Hematopoietic multipotent progenitor cell treated with erythropoietin and hydrocortisone succinate and interleukin-3 and kit ligand, for 15 days (in vitro differentiated cells): ENCODE results near the gene TEDC1.

Source experiments
- DNase-seq: peaks from one replicate; pipeline ENCODE4 v3.0.0-alpha.2; 2015; ENCODE audit warnings: low spot score

TEDC1 gene

GRCh38 chr14:105458010-105458409, 33.0 kb upstream of the TEDC1 start:
- no peak for DNase-seq

- no peak for DNase-seq
Observed at GRCh38 chr14:105458571-105458970, 32.5 kb upstream of the TEDC1 start.

- DNase-seq = no peak
Observed at GRCh38 chr14:105460116-105460515, 30.9 kb upstream of the TEDC1 start.

GRCh38 chr14:105460616-105461015, 30.4 kb upstream of the TEDC1 start:
- no peak for DNase-seq

GRCh38 chr14:105461903-105462302, 29.1 kb upstream of the TEDC1 start:
- DNase-seq = no peak

GRCh38 chr14:105464501-105464900, 26.5 kb upstream of the TEDC1 start:
- no peak for DNase-seq

GRCh38 chr14:105465209-105466031, 25.6 kb upstream of the TEDC1 start:
- DNase-seq = no peak

- no peak for DNase-seq
Observed at GRCh38 chr14:105466531-105467248, 24.4 kb upstream of the TEDC1 start.

- no peak for DNase-seq
Observed at GRCh38 chr14:105467249-105467941, 23.7 kb upstream of the TEDC1 start.

- no peak for DNase-seq
Observed at GRCh38 chr14:105467942-105468471, 23.0 kb upstream of the TEDC1 start.

- no peak for DNase-seq
Observed at GRCh38 chr14:105468621-105469241, 22.3 kb upstream of the TEDC1 start.

GRCh38 chr14:105469456-105470349, 21.3 kb upstream of the TEDC1 start:
- DNase-seq = no peak

- DNase-seq = no peak
Observed at GRCh38 chr14:105470350-105471296, 20.4 kb upstream of the TEDC1 start.

- DNase-seq = no peak
Observed at GRCh38 chr14:105471297-105471821, 19.7 kb upstream of the TEDC1 start.

GRCh38 chr14:105471823-105472485, 19.1 kb upstream of the TEDC1 start:
- no peak for DNase-seq

GRCh38 chr14:105472486-105472991, 18.5 kb upstream of the TEDC1 start:
- DNase-seq = no peak

- no peak for DNase-seq
Observed at GRCh38 chr14:105473033-105473676, 17.9 kb upstream of the TEDC1 start.
